HepG2 (cell line): ENCODE data around the gene SRRM2. TPM values are rescaled to one million over a fixed set of nuclear protein-coding genes. Genes with fewer than 3 reads are reported as not detected.

ENCODE experiments used
- ATAC-seq: fragments of 200-7000 bp; cut with Tn5 transposase; 3 replicates; pipeline ENCODE4 v1.9.1; 2020; ENCODE audit warnings: mild to moderate bottlenecking, moderate library complexity
- BruUV-seq: library from RNA; stranded (reverse); fragments of 400-500 nt; replicated peaks from 2 replicates; lab custom pipeline; 2021; lab: Mats Ljungman, UMichigan
- CTCF ChIA-PET: fragments of 300-600 bp; formaldehyde crosslinking; extraction: SDS; loops from one replicate; lab custom pipeline; 2021; ENCODE audit warnings: low total read pairs, inconsistent platforms, low intra/inter-chr PET ratio; lab: Yijun Ruan, JAX
- POLR2A ChIA-PET: fragments of 350-600 bp; sonication (Branson Sonifier 250); formaldehyde crosslinking; loops from one replicate; lab custom pipeline; 2020; ENCODE audit warnings: antibody characterized with exemption, inconsistent platforms; lab: Yijun Ruan, JAX
- DNase-seq: peaks from one replicate; pipeline ENCODE4 v3.0.0-alpha.2; 2015; ENCODE audit warnings: low spot score
- FAIRE-seq: peaks from 3 replicates; lab custom pipeline; 2011; peaks lifted over from hg19 to GRCh38; lab: Jason Lieb, UNC
- H2AFZ ChIP-seq: one replicate; pipeline ENCODE4 v1.6.1; 2011; ENCODE audit warnings: low read length, inconsistent platforms
- H3K27ac ChIP-seq: fragments of 300-600 bp; 3 replicates; pipeline ENCODE4 v1.8.0; 2011; ENCODE audit warnings: mixed run types, mild to moderate bottlenecking, mixed read lengths, low read length, inconsistent platforms; ENCODE audit not compliant: insufficient read depth; ENCODE audit errors: extremely low read length
- H3K27me3 ChIP-seq, 2 experiments: fragments of 200-600 bp in 1 of 2; 2 replicates in 1 of 2; 3 replicates in 1 of 2; pipeline versions ENCODE4 v1.6.0 to v1.8.0; 2011; ENCODE audit warnings: low read length in 2 of 2, mild to moderate bottlenecking in 2 of 2, moderate library complexity in 2 of 2, inconsistent platforms in 1 of 2; ENCODE audit not compliant: insufficient read depth in 2 of 2, control insufficient read depth in 1 of 2
- H3K36me3 ChIP-seq, 2 experiments: fragments of 200-600 bp in 1 of 2; replicated peaks in 1 of 2; 2 replicates in 1 of 2; 3 replicates in 1 of 2; pipeline versions ENCODE4 v1.5.1 to v1.8.0; 2011; ENCODE audit warnings: low read length in 2 of 2, inconsistent platforms in 1 of 2; ENCODE audit not compliant: insufficient read depth in 2 of 2, control insufficient read depth in 1 of 2
- H3K4me1 ChIP-seq: 2 replicates; pipeline ENCODE4 v1.5.1; 2012; ENCODE audit warnings: low read length, inconsistent platforms; ENCODE audit not compliant: insufficient read depth
- H3K4me2 ChIP-seq: 2 replicates; pipeline ENCODE4 v1.6.0; 2011; ENCODE audit warnings: low read depth, low read length, inconsistent platforms
- H3K4me3 ChIP-seq, 3 experiments: fragments of 200-600 bp in 1 of 3; sonication (generic), shearing (Covaris generic) in 1 of 3; replicated peaks in 1 of 3; 2 replicates each; pipeline ENCODE4 v1.5.1; 2011 to 2016; ENCODE audit warnings: low read length in 3 of 3, inconsistent platforms in 2 of 3, low read depth in 2 of 3, mild to moderate bottlenecking in 2 of 3, control low read depth in 1 of 3, mixed read lengths in 1 of 3; ENCODE audit not compliant: insufficient read depth in 1 of 3
- H3K79me2 ChIP-seq: one replicate; pipeline ENCODE4 v1.6.1; 2011; ENCODE audit warnings: low read length, inconsistent platforms; ENCODE audit not compliant: insufficient read depth
- H3K9ac ChIP-seq: 2 replicates; pipeline ENCODE4 v1.6.0; 2011; ENCODE audit warnings: mild to moderate bottlenecking, low read depth, low read length, inconsistent platforms; ENCODE audit not compliant: insufficient read depth
- H3K9me3 ChIP-seq: 2 replicates; pipeline ENCODE4 v1.5.1; 2012; ENCODE audit warnings: mild to moderate bottlenecking, low read length
- H4K20me1 ChIP-seq: 2 replicates; pipeline ENCODE4 v1.6.0; 2011; ENCODE audit warnings: inconsistent platforms, mild to moderate bottlenecking, low read length, moderate library complexity; ENCODE audit not compliant: insufficient read depth
- DNMT3B ChIP-seq: conservative IDR thresholded peaks from 2 replicates; pipeline ENCODE4 v1.6.1; 2016; ENCODE audit warnings: missing biosample characterization, control low read depth
- DR1 ChIP-seq: sonication (generic); formaldehyde crosslinking; IDR thresholded peaks from 2 replicates; pipeline ENCODE4 v1.8.0; 2021; ENCODE audit warnings: mild to moderate bottlenecking, missing genetic modification reagents, inconsistent platforms
- KMT2A ChIP-seq: sonication (generic); formaldehyde crosslinking; IDR thresholded peaks from 2 replicates; pipeline ENCODE4 v1.4.0; 2020; ENCODE audit warnings: missing genetic modification reagents
- MLX ChIP-seq: IDR thresholded peaks from 2 replicates; pipeline ENCODE4 v1.6.1; 2016
- MXD3 ChIP-seq: IDR thresholded peaks from 2 replicates; pipeline ENCODE4 v1.6.1; 2016; ENCODE audit warnings: mild to moderate bottlenecking, missing biosample characterization, missing genetic modification reagents
- NR2F2 ChIP-seq: IDR thresholded peaks from 2 replicates; pipeline ENCODE4 v1.6.1; 2012; ENCODE audit warnings: low read depth, inconsistent platforms, borderline replicate concordance
- PCBP1 ChIP-seq: fragments of 200-400 bp; formaldehyde crosslinking; IDR thresholded peaks from 2 replicates; pipeline ENCODE4 v1.6.1; 2017; ENCODE audit warnings: mild to moderate bottlenecking, low read depth, low read length, borderline replicate concordance
- RORA ChIP-seq: sonication (generic); formaldehyde crosslinking; IDR thresholded peaks from 2 replicates; pipeline ENCODE4 v1.5.0; 2020; ENCODE audit warnings: mild to moderate bottlenecking, missing genetic modification reagents, moderate library complexity
- SYNCRIP ChIP-seq: fragments of 200-400 bp; formaldehyde crosslinking; IDR thresholded peaks from 2 replicates; pipeline ENCODE4 v1.6.1; 2018; ENCODE audit warnings: mild to moderate bottlenecking, low read depth, low read length; ENCODE audit not compliant: insufficient read depth
- THAP9 ChIP-seq: sonication (generic); formaldehyde crosslinking; IDR thresholded peaks from 2 replicates; pipeline ENCODE4; 2020; ENCODE audit warnings: missing genetic modification reagents, mild to moderate bottlenecking, borderline replicate concordance
- ZBTB21 ChIP-seq: sonication (generic); formaldehyde crosslinking; IDR thresholded peaks from 2 replicates; pipeline ENCODE4 v1.4.0; 2020; ENCODE audit warnings: missing genetic modification reagents
- ZBTB49 ChIP-seq: sonication (generic); formaldehyde crosslinking; IDR thresholded peaks from 2 replicates; pipeline ENCODE4 v1.4.0; 2020; ENCODE audit warnings: missing genetic modification reagents, borderline replicate concordance
- ZFYVE20 ChIP-seq: sonication (generic); formaldehyde crosslinking; IDR thresholded peaks from 2 replicates; pipeline ENCODE4 v1.8.0; 2023; ENCODE audit warnings: low read depth, mild to moderate bottlenecking, moderate library complexity, missing genetic modification reagents, borderline replicate concordance
- ZKSCAN8 ChIP-seq: IDR thresholded peaks from 2 replicates; pipeline ENCODE4 v1.6.1; 2016; ENCODE audit warnings: borderline replicate concordance, missing genetic modification reagents, missing compliant biosample characterization
- ZMAT3 ChIP-seq: sonication (generic); formaldehyde crosslinking; conservative IDR thresholded peaks from 2 replicates; pipeline ENCODE4 v1.7.0; 2021; ENCODE audit warnings: missing genetic modification reagents
- ZNF30 ChIP-seq: sonication (generic); formaldehyde crosslinking; IDR thresholded peaks from 2 replicates; pipeline ENCODE4 v1.5.0; 2020; ENCODE audit warnings: mild to moderate bottlenecking, missing genetic modification reagents
- WGBS: methylation state at CpG from one replicate; pipeline ENCODE4 v1.1.6; 2017; ENCODE audit warnings: low lambda C conversion rate; 5-methylcytosine and 5-hydroxymethylcytosine counted together
- in situ Hi-C: cut with HindIII; loops from 2 replicates; pipeline ENCODE4 v1.10.0; 2017; ENCODE audit warnings: low pct_unique_long_range_greater_than_20kb; ENCODE audit not compliant: extremely low pct_ligation_motif_present
- intact Hi-C: fragments of 100-400 bp; cut with micrococcal nuclease; formaldehyde crosslinking; loops from one replicate; pipeline ENCODE4 v1.10.0; 2022; ENCODE audit not compliant: unreplicated experiment
- polyA plus RNA-seq, 8 experiments: library from polyadenylated mRNA; depleted of rRNA in 3 of 8; stranded (reverse) in 7 of 8; unstranded in 1 of 8; fragments of >200 nt; fragmentation: Illumina TruSeq in 4 of 8; extraction: Trizol in 4 of 8; gene quantifications; 2 replicates each; pipeline versions ENCODE4 v1.2.1 to v1.2.3, GENCODE V29; 2011 to 2016; ENCODE audit warnings: low read depth in 4 of 8, missing spikeins in 1 of 8, mixed read lengths in 1 of 8; ENCODE audit not compliant: insufficient read depth in 1 of 8
- total RNA-seq, 5 experiments: library from RNA; depleted of rRNA; stranded (reverse); fragments of >200 nt; fragmentation: Illumina TruSeq; extraction: Trizol; gene quantifications; 2 replicates each; pipeline ENCODE4 v1.2.3, GENCODE V29; 2016; ENCODE audit warnings: low read depth in 1 of 5

SRRM2 gene
- total and polyA plus RNA-seq, 2 of the 13 experiments (the other 11 are each of a cell fraction or from before 2014, with no cell fraction given) = 50.4 to 112 TPM

- peaks cover 14 to 28% of the 10 kb centered on the region in 2 experiments; a peak in 4 of 5 replicates for H3K36me3 ChIP-seq
- WGBS = 5% methylated on average over 14 of the region's 72 CpGs
- H3K9me3 ChIP-seq = no peaks in the 10 kb centered on the region
- H3K4me2 ChIP-seq = peak overlapping the region; percentile 93
- H2AFZ ChIP-seq = no peak overlapping the region
- peak overlapping the region; percentile 70 to 98 (median 80) for H3K4me3 ChIP-seq
- H3K27me3 ChIP-seq = no peaks in the 10 kb centered on the region; a peak in 1 of 5 replicates
- in situ Hi-C loops = no loop called here
- ChIA-PET CTCF (no interaction called here), POLR2A (interaction anchor here (0.6 to 6.1 kb wide), 7 partner anchors 8 to 53 kb away, joined by 3 to 74 read pairs (median 3); partner anchors contain the start of genes PRSS33, SRRM2 and ZG16B)
- peak overlapping the region; percentile 91 for H3K9ac ChIP-seq
- DNase-seq = no peak
- BruUV-seq = TSS peak; percentile 50
- H3K4me1 ChIP-seq = peaks cover 25% of the 10 kb centered on the region
- 0 out of 2 replicates have a peak, but pooled peaks cover 2% of the 10 kb centered on the region for H4K20me1 ChIP-seq
- ATAC-seq = no peak
- no peak for FAIRE-seq
- intact Hi-C loops = no loop called here
- H3K27ac ChIP-seq = peak overlapping the region; percentile 60
- H3K79me2 ChIP-seq = peaks cover 34% of the 10 kb centered on the region
- TF ChIP-seq DNMT3B (CRISPR knock-in tag) (no peak), RORA (no peak), ZFYVE20 (no peak), ZMAT3 (CRISPR knock-in tag) (no peak), SYNCRIP (no peak), ZNF30 (CRISPR knock-in tag) (no peak), MXD3 (CRISPR knock-in tag) (peak; percentile 21; the same call in 1 of the 2 replicates), NR2F2 (no peak), THAP9 (CRISPR knock-in tag) (no peak), PCBP1 (no peak), ZKSCAN8 (CRISPR knock-in tag) (no peak), ZBTB49 (CRISPR knock-in tag) (no peak), DR1 (CRISPR knock-in tag) (no peak), ZBTB21 (CRISPR knock-in tag) (no peak), MLX (CRISPR knock-in tag) (no peak), KMT2A (CRISPR knock-in tag) (0 out of 2 replicates have a peak, but pooled peaks have one; percentile 30)
These were observed 24.2 kb downstream of the SRRM2 start for GRCh38 chr16:2776500-2777139.
